Measurements from ENCODE around the gene GNG4.

The GNG4 gene

DNA sequence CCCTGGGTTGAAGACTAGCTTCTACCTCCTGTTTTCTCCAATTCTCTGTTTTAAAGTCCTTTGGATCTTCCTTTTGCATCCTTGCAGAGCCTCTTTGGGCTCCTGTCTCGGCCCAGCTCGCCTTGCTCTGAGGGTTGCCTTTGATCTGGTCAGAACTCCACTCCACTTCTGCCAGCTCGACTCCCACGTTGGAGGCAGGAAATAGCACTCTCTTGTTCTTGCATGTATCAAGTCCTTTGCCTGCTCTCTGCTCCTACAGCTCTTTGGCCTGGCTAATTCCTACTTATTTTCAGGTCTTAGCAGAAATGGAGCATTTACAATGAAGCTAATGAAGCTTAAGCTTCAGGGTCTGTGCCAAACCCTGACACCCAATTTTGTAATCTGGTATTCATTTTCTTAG lies 124.3 kb downstream of the GNG4 start:
- no peak for DNase-seq

DNA sequence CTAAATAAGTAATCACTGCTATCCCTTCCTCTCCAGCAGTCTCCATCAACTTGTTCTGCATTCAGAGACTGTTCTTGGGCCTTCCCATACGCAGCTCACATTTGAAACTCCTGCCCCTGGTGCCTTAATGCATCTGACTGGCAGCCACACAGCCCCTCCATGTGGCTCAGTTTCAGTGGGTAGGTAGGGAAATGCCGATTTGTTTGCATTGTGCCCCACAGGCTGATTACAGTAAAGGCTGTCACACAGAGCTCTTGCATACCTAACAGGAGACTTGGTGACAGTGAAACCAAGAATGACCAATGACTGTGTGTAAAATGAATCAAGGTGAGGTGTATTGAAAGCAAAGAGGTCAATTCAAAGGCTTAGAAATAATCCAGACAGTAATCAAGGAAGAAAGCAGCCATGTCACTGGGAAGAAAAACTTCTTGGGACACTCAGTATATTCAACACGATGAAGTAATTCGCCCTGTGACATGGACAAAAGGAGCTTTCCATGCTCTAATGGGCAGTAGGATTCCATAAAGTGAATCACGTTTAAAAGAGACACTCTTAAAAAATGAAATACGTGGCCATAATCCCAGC lies 132.6 kb downstream of the GNG4 start:
- DNase-seq: no peak

DNA sequence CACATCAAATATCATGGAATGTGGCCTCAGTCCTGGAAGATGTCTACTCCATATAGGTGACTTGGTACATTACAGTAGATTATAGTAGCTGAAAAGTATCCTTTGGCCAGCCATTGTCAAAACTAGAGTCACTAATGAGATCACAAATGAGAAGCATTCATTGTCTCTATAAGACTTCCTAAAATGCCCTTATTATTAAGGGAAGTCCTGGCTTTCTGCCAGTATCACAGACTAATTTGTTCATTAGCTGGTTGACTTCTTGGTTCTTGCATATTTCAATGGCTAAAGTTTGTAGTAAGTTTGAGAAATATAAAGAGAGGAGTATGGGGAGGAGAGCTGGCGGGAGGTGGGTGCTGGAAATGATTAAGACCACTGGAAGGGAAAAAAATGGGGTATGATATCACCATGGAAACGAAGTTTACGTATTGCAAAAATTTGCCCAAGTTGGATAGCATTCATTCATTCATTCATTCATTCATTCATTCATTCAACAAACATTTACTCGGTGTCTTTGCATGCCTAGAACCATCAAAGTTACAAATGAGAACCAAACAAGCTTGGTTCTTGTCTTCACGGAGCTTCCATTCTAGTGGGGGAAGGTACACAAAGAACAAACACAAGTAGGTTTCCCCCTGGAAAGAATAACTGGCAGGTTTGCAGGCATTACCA lies 133.6 kb downstream of the GNG4 start:
- DNase-seq: no peak

DNA sequence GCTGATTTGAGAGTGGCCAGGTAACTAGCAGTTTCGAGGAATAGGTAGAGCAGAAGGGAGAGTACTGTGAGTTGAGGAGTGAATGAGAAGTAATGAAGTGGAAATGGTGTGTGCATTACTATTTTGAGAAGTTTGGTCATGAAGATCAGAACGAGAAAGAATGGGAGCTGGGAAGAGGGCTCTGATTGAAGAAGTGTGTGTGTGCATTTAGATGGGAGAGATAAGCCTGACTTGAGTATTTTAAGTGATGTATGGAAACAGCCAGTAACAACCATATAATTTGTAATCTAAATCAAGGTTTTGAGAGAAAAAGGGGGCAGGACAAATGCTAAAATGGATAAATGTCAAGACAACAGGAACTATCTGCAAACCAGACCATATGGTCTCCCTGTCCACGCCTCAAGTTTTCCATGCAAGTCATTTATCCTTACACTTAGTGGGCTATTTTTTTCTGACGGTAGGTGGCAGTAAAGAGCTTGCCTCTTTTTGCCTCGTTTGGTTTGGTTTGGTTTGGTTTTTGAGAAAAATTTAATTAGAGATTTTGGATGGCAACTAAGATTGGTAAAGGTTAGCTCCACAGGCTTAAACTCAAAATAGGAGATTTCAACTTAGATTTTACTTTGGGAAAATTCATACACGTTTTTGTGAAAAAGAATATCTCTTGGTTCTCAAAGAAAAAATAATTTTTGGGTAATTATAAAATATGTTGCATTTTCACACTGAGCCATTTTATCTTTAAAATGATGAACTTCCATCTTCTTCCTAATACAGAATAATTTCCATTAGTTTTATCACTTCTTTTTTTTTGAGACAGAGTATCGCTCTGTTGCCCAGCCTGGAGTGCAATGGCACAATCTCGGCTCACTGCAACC lies 135.9 kb downstream of the GNG4 start:
- peak; percentile 67 for DNase-seq

DNA sequence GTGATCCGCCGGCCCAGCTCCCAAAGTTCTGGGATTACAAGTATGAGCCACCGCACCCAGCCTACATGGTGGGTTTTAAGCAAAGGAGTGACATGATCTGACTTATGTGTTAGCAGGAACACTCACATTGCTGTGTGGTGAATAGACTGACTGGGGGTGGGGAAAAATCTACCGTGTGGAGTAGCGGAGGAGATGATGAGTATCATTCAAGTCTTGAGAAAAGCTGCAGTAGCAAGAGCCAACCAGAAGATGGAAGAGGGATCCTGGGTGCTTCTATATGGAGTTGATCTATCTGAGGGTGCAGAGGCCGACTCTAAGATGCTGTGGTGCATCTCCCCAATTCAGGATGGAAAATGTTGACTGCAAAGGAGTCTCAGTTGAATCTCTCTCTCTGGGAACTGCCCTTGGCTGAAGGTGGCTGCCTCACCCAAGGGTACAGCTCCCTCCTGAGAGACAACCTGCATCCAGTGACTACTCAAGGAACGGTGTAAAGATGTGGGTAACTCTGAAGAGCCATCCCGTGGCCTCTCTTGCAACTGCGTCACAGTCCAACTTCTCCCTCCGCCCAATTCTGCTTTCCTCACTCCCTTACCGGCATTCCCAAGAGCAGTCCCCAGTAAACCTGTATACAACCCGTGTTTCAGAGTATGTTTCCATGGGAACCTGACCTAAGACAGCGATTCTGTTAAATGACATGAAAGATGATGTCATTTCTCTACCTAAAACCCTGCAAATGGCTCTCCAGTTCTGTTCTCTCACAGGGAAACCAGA lies 137.9 kb downstream of the GNG4 start:
- no peak for DNase-seq

DNA sequence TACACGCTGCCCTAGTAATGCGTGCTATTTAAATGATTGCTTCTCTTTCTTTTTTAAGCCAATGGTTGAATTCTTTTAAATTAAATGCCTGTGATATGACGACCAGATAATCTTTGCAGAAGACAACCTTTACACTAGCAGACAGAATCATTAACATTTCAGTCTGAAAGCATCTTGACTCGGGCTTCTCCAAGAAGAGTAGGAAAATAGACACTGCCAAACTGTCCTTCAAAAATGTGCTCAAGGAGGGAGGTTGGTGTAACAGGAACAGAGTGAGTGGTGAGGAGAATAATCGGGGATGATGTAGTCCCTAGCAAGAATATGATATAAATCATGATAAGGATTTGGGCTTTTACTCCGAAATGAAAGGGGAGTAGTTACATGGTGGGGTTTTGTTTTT lies 138.8 kb downstream of the GNG4 start:
- no peak for DNase-seq

DNA sequence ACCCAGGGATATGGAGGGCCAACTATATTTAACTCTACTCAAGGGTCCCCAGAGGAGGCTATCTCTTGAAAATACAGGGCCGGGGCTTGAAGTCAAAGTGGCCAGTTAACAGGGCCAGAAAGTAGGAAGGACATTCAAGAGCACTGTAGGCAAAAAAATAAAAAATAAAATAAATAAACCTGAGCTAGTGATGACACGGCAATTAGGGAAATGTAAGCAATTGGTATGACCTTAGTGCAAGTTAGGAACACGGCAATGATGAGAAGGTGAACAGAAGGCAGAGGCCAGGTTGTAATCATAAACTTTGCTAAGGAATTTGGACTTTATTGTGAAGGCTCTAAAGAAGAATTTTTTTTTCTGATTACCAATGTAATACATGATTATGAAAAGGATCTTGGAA lies 142.0 kb downstream of the GNG4 start:
- no peak for DNase-seq

DNA sequence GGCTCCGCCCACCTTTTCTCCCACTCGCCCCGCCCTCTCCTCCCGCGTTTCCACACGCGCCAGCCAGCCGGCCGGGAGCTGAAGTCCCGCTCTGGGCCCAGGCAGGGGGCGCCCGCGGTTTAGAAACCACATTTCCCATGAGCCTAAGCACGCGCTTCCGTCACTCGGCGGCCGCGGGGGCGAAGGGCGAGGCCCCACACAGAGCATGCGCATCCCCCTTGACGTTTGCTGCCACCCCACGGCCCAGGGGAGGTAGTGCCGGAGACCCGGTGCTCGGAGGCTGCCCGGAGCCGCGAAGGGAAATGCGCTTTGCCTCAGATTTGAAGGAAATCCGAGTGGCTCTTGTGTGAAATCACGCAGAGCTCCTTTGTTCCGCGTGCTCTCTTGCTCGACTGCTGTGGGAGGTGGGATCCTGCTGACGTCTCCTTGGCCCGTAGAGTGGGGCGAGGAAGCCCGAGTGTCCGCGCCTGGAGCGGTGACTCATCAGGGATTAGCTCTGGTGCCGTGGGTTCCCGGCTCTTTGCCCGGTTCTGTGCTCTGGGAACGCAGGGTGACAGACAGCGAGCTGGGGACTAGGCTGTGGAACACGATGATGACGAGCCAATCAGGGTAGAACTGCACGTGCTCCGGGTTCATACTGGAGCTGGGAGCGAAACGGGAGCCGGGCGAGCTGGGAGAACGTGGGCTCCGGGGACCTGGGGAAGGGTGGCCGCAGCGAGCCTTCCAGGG lies 144.9 kb downstream of the GNG4 start:
- DNase-seq: peak; percentile 99

DNA sequence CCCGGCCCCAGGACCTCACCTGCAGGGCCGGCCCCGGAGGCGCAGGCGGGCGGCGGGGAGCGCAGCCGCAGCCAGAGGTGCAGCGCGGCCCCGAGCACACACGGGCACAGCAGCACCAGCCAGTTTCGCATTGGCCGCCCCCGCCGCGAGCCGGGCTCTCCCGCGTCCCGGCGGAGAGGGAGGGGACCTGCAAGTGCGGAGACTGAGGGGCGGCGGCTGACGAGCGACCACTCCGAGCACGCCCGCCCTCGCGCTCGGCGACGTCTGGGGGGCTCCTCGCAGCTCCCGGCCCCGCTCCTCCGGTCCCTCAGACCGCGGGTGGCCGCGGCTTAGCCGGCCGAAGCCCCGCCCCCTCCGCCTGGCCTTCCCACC lies 145.5 kb downstream of the GNG4 start, which contains the start of gene B3GALNT2:
TSS of gene B3GALNT2 (minus strand) at position 331 of the 372 bp plus-strand sequence. CDS start at position 131, 200 bp downstream.
- DNase-seq: no peak

DNA sequence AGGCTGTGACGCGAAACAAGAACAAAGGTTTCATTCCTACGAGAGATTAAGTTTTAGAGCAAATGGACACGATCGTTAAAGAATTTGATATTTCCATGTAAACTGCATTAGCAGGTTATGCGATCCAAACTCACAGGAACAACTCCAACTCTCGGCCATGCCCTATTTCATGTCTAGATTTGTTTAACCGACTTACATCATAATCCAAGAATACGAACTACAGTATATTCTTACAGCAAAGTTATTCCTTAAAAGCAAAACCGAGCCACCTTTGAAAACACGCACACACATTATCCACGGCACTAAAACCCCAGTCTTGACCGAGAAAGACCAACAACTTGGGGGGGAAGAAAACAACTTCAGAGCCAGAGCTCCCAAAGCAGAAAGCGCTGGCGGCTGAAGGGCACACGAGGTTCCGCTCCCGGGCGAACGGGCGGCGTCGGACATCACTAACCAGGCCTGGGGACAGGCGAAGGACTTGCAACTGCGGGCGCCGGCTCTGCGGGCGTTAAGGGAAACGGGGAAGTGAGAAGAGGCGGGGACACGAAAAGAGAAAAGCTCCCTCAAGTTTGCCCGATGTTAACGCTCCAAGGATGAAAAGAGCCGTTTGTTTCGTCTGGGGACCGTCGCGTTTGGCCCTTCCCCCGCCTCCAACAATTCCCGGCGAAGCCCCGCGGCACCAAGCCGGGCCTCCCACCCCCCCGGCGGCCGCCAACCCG lies 146.0 kb downstream of the GNG4 start:
- DNase-seq: peak; percentile 58

DNA sequence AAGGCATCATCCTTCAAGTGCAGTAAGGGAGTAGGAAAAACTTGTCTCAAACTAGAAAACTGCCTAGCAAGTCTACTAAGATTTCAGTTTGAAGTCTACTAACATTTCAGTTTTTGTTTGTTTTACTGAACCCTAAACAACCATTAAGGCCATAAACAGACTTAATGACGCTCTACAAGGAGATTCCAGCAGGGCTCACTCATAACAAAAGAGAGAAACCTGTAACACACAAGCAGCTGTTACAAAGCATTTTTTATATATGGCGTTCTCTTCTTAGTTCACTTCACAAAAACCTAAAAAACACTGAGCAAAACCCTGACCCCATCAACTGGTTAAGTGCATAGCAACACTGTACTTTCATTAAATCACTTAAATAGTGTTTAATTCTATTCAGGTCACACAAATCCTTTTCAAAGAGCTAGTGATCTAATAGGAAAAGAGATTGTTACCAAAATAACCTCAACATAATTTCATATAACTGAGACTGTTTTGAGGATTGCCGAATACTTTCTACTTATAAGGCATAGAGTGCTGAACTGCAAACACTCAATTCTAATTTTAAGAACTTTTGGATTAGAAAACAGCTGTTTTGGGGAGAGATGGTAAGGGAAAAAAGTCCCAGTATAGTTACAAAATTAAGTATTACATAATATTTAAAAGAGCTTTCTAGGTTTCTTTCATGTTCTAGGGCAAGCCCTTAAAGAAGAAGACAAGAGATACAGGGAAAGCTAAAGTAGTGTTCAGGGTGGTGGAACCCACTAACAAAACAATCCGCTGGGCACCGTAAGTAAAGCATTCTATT lies 146.8 kb downstream of the GNG4 start:
- no peak for DNase-seq

DNA sequence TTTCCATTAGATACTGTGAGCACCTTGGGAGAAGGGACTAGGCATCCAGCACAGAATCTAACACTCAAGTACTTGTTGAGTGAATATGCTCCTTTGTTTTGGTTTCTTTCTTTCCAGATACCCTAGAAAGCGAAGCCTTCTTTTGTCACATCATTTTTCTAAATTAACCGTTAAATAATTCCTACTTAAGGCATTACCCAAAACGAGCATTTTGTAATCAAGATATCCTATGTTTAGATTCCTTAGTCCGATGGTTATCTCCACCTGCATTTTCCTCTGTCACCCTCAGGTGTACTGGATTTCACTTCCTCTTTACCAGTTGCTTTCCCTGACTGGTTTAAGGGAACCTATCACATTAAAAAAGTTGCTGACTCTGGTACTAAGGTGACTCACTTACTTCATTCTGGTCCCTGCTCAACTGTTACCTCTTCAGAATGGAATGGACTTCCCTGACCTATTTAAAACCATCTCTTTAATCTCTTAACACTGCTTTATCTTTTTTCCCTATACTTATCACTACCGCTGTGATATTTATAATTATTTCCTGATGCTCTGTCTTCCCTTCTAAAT lies 148.5 kb downstream of the GNG4 start:
- DNase-seq: no peak
